Aorta (tissue), 5 donors: ENCODE results near the gene RBM19. TPM values are rescaled to one million over a fixed set of nuclear protein-coding genes. Genes with fewer than 3 reads are reported as not detected.

Experiments used
- ATAC-seq: fragments of 200-7000 bp; cut with Tn5 transposase; one replicate; pipeline ENCODE4 v1.9.1; 2022; ENCODE audit warnings: moderate library complexity; ENCODE audit not compliant: low FRiP score
- DNase-seq, 2 donors: peaks; one replicate each; pipeline ENCODE4 v3.0.0-alpha.2; 2020
- H3K27ac ChIP-seq, 2 donors: one replicate each; pipeline ENCODE4 v1.5.1; 2013; ENCODE audit warnings: low read length in 2 of 2, mild to moderate bottlenecking in 2 of 2, moderate library complexity in 2 of 2, control low read depth in 1 of 2, inconsistent platforms in 1 of 2, low read depth in 1 of 2
- H3K27me3 ChIP-seq, 2 donors: one replicate each; pipeline ENCODE4 v1.6.1; 2013; ENCODE audit warnings: control low read depth in 1 of 2, low read length in 1 of 2, mild to moderate bottlenecking in 1 of 2, moderate library complexity in 1 of 2; ENCODE audit not compliant: insufficient read depth in 2 of 2, control insufficient read depth in 1 of 2
- H3K36me3 ChIP-seq, 2 donors: one replicate each; pipeline ENCODE4 v1.6.1; 2013; ENCODE audit warnings: control low read depth in 1 of 2, low read length in 1 of 2, mild to moderate bottlenecking in 1 of 2; ENCODE audit not compliant: insufficient read depth in 2 of 2, control insufficient read depth in 1 of 2
- H3K4me1 ChIP-seq, 2 donors: one replicate each; pipeline ENCODE4 v1.6.1; 2013; ENCODE audit warnings: low read length in 2 of 2, control low read depth in 1 of 2, mild to moderate bottlenecking in 1 of 2, moderate library complexity in 1 of 2; ENCODE audit not compliant: insufficient read depth in 2 of 2, control insufficient read depth in 1 of 2
- H3K4me3 ChIP-seq, 2 donors: one replicate each; pipeline ENCODE4 v1.5.1; 2013; ENCODE audit warnings: low read length in 2 of 2, control low read depth in 1 of 2, mild to moderate bottlenecking in 1 of 2
- H3K9me3 ChIP-seq: one replicate; pipeline ENCODE4 v1.6.1; 2013; ENCODE audit warnings: mild to moderate bottlenecking, low read length; ENCODE audit not compliant: control insufficient read depth
- WGBS, 2 donors: extraction: QIAGEN DNeasy Blood & Tissue Kit; methylation state at CpG; one replicate each; pipeline ENCODE4 v1.1.7; 2013; 5-methylcytosine and 5-hydroxymethylcytosine counted together
- intact Hi-C, 2 donors: fragments of 100-400 bp; cut with DNase I; formaldehyde crosslinking; loops; one replicate each; pipeline versions ENCODE4 v1.14.2 to v1.15.0; 2022
- long read RNA-seq, 2 donors: library from polyadenylated mRNA; unstranded; transcript quantifications; one replicate each; pipeline ENCODE4 v2.0.0, GENCODE V29; 2020 to 2021
- polyA plus RNA-seq, 2 donors: library from polyadenylated mRNA; stranded (reverse); fragments of 200-250 nt; gene quantifications; one replicate each; pipeline ENCODE4 v1.2.3, GENCODE V29; 2013
- total RNA-seq, 2 donors: library from RNA; stranded (reverse); fragmentation: NEBNext Ultra II Directional; extraction: Animal tissue kit (Norgen Biotek cat#: 25700); gene quantifications; one replicate each; pipeline ENCODE4 v1.2.1, GENCODE V29; 2021
- donor health status: healthy with polysubstance abuse.
- donor health status: Bipolar disorder and iron deficiency.
- donor health status: DM: no; HTN: no; CAD: no.
- donor health status: DM: no; HTN: no; CAD: no.
- donor health status: DM: yes; HTN: yes; CAD: no.

RBM19 gene
- total RNA-seq (10 to 100 TPM; 30.3 to 31.8 TPM), polyA plus RNA-seq (10 to 100 TPM in 1 of 2 donors, 1 to 10 TPM in 1; 5.6 to 21.8 TPM)
- long read RNA-seq, donor 1, full-length matches to known transcripts = 19 of 49 reads
- long read RNA-seq, donor 1, partial matches to known transcripts = 13 of 49 reads
- long read RNA-seq, donor 1, other reads (novel, unspliced or antisense) = 17 of 49 reads
- long read RNA-seq, donor 2, full-length matches to known transcripts = 14 of 39 reads
- long read RNA-seq, donor 2, partial matches to known transcripts = 10 of 39 reads
- long read RNA-seq, donor 2, other reads (novel, unspliced or antisense) = 15 of 39 reads

GRCh38 chr12:113965951-113966797 lies at the start of gene RBM19:
Gene RBM19, minus strand, starts transcription at chr12:113966325. Its CDS starts 98 bp downstream, at chr12:113966227.
- Histone ChIP-seq H3K27ac (peak within 1 kb of the TSS in 1 of 2 donors; percentile 25), H3K4me3 (peak within 1 kb of the TSS; percentile 69 to 92), H3K27me3 (no peaks in the 10 kb centered on the region), H3K9me3 (no peaks in the 10 kb centered on the region), H3K4me1 (no peaks in the 10 kb centered on the region), H3K36me3 (peaks cover 0 to 3% of the 10 kb centered on the region in 2 donors)
- ATAC-seq (peak; percentile 100), DNase-seq (peak; percentile 98 to 99)
- 0% methylated on average over 46 of the region's 46 CpGs for WGBS, 2 donors
- intact Hi-C loops = no loop called here

- WGBS, 2 donors = 37 to 41% methylated on average over 7 of the region's 7 CpGs
- intact Hi-C loops = no loop called here
- no peaks in the 10 kb centered on the region for H3K27me3 ChIP-seq
- H3K4me3 ChIP-seq = no peak overlapping the region
- H3K36me3 ChIP-seq = no peaks in the 10 kb centered on the region
- no peaks in the 10 kb centered on the region for H3K9me3 ChIP-seq
- ATAC-seq = peak; percentile 16
- DNase-seq = no peak
- no peak overlapping the region for H3K27ac ChIP-seq
- H3K4me1 ChIP-seq = no peaks in the 10 kb centered on the region
Observed at GRCh38 chr12:114015851-114016250, 49.7 kb upstream of the RBM19 start.

GRCh38 chr12:114013575-114014345 lies 47.6 kb upstream of the RBM19 start:
- no peak overlapping the region for H3K27ac ChIP-seq
- no peak overlapping the region for H3K4me3 ChIP-seq
- H3K36me3 ChIP-seq = no peaks in the 10 kb centered on the region
- H3K27me3 ChIP-seq = no peaks in the 10 kb centered on the region
- 47 to 52% methylated on average over 6 of the region's 6 CpGs for WGBS, 2 donors
- DNase-seq = no peak
- no peaks in the 10 kb centered on the region for H3K4me1 ChIP-seq
- no peak for ATAC-seq
- H3K9me3 ChIP-seq = no peaks in the 10 kb centered on the region
- intact Hi-C loops = no loop called here

- WGBS, 2 donors = 53% methylated on average over 3 of the region's 3 CpGs; no CpG with 5 or more reads in 1 of the 2 donors
- H3K4me3 ChIP-seq = no peak overlapping the region
- intact Hi-C loops = no loop called here
- ATAC-seq (no peak), DNase-seq (no peak)
- no peaks in the 10 kb centered on the region for H3K9me3 ChIP-seq
- H3K4me1 ChIP-seq = no peaks in the 10 kb centered on the region
- no peaks in the 10 kb centered on the region for H3K36me3 ChIP-seq
- no peaks in the 10 kb centered on the region for H3K27me3 ChIP-seq
- H3K27ac ChIP-seq = no peak overlapping the region
Observed at GRCh38 chr12:114012744-114013431, 46.8 kb upstream of the RBM19 start.

GRCh38 chr12:114011711-114012110 lies 45.6 kb upstream of the RBM19 start:
- H3K4me1 ChIP-seq = no peaks in the 10 kb centered on the region
- DNase-seq (no peak), ATAC-seq (no peak)
- no peaks in the 10 kb centered on the region for H3K27me3 ChIP-seq
- H3K9me3 ChIP-seq = no peaks in the 10 kb centered on the region
- 68 to 77% methylated on average over 10 of the region's 10 CpGs for WGBS, 2 donors
- H3K4me3 ChIP-seq = no peak overlapping the region
- intact Hi-C loops = no loop called here
- H3K36me3 ChIP-seq = no peaks in the 10 kb centered on the region
- no peak overlapping the region for H3K27ac ChIP-seq

GRCh38 chr12:114006482-114007425 lies 40.6 kb upstream of the RBM19 start:
- ATAC-seq (no peak), DNase-seq (no peak)
- WGBS, 2 donors = 67 to 71% methylated on average over 11 of the region's 11 CpGs
- intact Hi-C loops = no loop called here
- Histone ChIP-seq H3K27me3 (no peaks in the 10 kb centered on the region), H3K9me3 (no peaks in the 10 kb centered on the region), H3K4me3 (no peak overlapping the region), H3K27ac (no peak overlapping the region), H3K36me3 (no peaks in the 10 kb centered on the region), H3K4me1 (no peaks in the 10 kb centered on the region)

- intact Hi-C loops = no loop called here
- no peak overlapping the region for H3K4me3 ChIP-seq
- no peaks in the 10 kb centered on the region for H3K36me3 ChIP-seq
- DNase-seq (no peak), ATAC-seq (no peak)
- WGBS, 2 donors = 81 to 89% methylated on average over 3 of the region's 3 CpGs
- no peaks in the 10 kb centered on the region for H3K27me3 ChIP-seq
- H3K27ac ChIP-seq = no peak overlapping the region
- H3K9me3 ChIP-seq = no peaks in the 10 kb centered on the region
- no peaks in the 10 kb centered on the region for H3K4me1 ChIP-seq
Observed at GRCh38 chr12:114004402-114004801, 38.3 kb upstream of the RBM19 start.
